HUES64 (cell line): ENCODE results near the gene MED28.

ENCODE experiments used
- H3K27ac ChIP-seq: 2 replicates; pipeline ENCODE4 v1.7.0; 2013; ENCODE audit warnings: low read depth, low read length, inconsistent platforms
- H3K27me3 ChIP-seq: 2 replicates; pipeline ENCODE4 v1.6.1; 2013; ENCODE audit warnings: mild to moderate bottlenecking, low read length; ENCODE audit not compliant: insufficient read depth
- H3K36me3 ChIP-seq: 2 replicates; pipeline ENCODE4 v1.6.1; 2013; ENCODE audit warnings: mild to moderate bottlenecking, low read length; ENCODE audit not compliant: insufficient read depth
- H3K4me1 ChIP-seq: 2 replicates; pipeline ENCODE4 v1.6.1; 2013; ENCODE audit warnings: mild to moderate bottlenecking, low read length, moderate library complexity; ENCODE audit not compliant: insufficient read depth
- H3K4me3 ChIP-seq: 2 replicates; pipeline ENCODE4 v1.5.1; 2013; ENCODE audit warnings: mild to moderate bottlenecking, low read length, moderate library complexity
- H3K9ac ChIP-seq: 2 replicates; pipeline ENCODE4 v1.6.1; 2013; ENCODE audit warnings: mild to moderate bottlenecking, low read depth, low read length
- H3K9me3 ChIP-seq: 2 replicates; pipeline ENCODE4 v1.6.1; 2013; ENCODE audit warnings: low read depth, low read length; ENCODE audit not compliant: insufficient read depth
- WGBS: fragments of 150-250, 120-280 bp; methylation state at CpG from one replicate; pipeline ENCODE4 v1.1.7; 2013; ENCODE audit warnings: missing lambda C conversion rate; 5-methylcytosine and 5-hydroxymethylcytosine counted together

The MED28 gene

GRCh38 chr4:17667653-17668201 is 53.3 kb downstream of the MED28 start:
- Histone ChIP-seq H3K4me1 (no peaks in the 10 kb centered on the region), H3K9me3 (no peaks in the 10 kb centered on the region), H3K36me3 (no peaks in the 10 kb centered on the region), H3K4me3 (no peak overlapping the region), H3K27me3 (no peaks in the 10 kb centered on the region), H3K27ac (no peak overlapping the region), H3K9ac (no peak overlapping the region)
- 92% methylated on average over 3 of the region's 3 CpGs for WGBS

DNA sequence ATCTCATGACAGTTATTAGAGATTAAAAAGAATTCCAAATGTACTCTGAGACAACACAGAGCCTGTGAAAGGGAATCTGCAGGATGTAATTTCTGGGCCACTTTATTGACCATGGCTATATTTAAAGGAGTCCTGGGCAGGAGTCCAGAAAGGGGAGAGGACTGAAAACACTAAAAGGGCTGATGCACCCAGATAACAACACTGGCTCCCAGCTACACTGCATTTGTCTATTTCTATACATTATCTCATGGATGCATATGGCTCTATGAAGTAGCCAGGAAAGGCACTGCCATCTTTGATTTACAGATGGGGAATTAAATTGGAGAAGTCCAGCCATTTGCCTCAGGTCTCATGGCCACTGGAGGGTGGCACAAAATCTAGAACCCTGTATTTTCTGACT is 56.0 kb downstream of the MED28 start:
- no peaks in the 10 kb centered on the region for H3K4me1 ChIP-seq
- no peaks in the 10 kb centered on the region for H3K27me3 ChIP-seq
- no peak overlapping the region for H3K27ac ChIP-seq
- H3K9ac ChIP-seq: no peak overlapping the region
- no peaks in the 10 kb centered on the region for H3K36me3 ChIP-seq
- no peaks in the 10 kb centered on the region for H3K9me3 ChIP-seq
- H3K4me3 ChIP-seq: no peak overlapping the region

DNA sequence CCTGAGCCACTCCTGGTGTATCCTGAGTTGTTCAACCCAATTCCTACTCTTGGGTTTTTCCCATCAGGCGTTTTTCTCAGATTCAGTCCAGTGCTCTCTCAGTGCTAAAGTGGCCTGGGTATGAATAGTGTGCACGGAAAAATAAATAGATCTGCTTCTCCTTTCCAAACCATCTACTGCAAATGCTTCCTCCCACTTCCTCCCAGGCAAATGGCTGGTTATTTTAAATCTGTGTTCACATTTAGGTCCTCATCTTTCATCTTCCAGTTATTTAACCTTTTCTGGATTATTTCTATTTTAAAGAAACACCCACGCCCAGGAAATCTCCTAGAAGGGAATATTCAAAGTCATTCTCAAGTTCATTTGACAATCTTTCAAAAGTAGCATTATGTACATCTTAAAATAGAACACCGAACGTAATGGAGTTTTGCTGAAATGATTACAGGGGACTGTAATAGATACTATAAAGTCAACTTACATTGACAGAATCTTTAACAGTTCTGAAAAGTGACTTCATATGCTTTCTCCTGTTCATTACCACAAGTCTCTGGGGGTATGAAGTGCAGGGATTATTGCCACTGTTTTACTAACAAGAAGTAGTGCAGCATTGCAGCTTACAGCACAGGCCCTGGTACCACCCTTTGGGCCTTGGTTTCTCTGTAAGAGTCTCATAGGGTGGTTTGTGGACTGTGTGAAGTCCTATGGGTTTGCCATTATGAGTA is 66.3 kb downstream of the MED28 start:
- Histone ChIP-seq H3K4me3 (no peak overlapping the region), H3K9ac (no peak overlapping the region), H3K4me1 (no peaks in the 10 kb centered on the region), H3K27me3 (no peaks in the 10 kb centered on the region), H3K27ac (no peak overlapping the region), H3K9me3 (no peaks in the 10 kb centered on the region), H3K36me3 (no peaks in the 10 kb centered on the region)
- 84% methylated on average over 3 of the region's 5 CpGs for WGBS

DNA sequence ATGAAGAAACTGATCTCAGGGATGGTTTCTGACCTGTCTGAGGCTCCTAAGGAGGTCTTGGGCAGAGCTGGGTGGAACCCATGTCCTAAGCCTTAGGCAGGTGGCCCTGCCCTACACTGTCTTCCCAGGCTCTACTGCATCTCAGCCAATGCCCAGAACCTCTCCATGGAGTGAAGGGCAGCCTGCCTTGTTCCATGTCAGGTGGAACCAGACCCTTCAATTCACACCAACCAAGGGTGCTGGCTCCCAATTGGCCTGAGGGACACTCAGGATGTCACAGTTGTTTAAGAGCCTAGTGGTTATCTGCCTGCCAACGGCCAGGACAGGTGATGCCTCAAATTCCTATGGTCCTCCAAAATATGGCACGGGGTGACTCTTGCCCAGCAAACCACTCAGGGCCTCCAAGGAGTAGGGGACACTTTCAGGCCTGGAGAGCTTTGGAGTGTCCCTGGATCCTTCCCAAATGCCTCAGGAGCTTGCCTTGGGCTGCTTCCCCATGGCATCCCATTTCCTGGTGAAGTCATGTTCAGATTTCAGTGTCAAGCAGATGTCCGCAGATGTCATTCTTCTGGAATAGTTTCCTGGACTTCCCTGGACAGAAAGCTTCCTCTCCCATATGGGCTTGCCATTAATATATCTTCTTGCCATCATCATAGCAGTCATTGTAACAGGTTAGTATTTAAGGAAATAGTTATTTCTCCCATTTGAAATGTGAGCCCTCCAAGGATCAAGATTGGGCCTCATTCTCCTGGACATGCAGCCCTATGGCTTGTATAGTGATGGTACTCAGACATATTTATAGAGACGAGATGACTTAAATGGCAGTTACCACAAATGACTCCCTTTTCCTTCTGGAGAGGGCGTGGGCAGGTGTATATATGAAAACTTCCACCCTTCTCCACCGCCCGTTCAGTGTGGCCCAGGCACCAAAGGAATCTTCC is 67.1 kb downstream of the MED28 start:
- H3K36me3 ChIP-seq: no peaks in the 10 kb centered on the region
- no peaks in the 10 kb centered on the region for H3K4me1 ChIP-seq
- no peaks in the 10 kb centered on the region for H3K9me3 ChIP-seq
- no peak overlapping the region for H3K4me3 ChIP-seq
- H3K27me3 ChIP-seq: no peaks in the 10 kb centered on the region
- 77% methylated on average over 7 of the region's 7 CpGs for WGBS
- no peak overlapping the region for H3K9ac ChIP-seq
- no peak overlapping the region for H3K27ac ChIP-seq

GRCh38 chr4:17682222-17682566 is 67.8 kb downstream of the MED28 start:
- Histone ChIP-seq H3K9me3 (no peaks in the 10 kb centered on the region), H3K9ac (no peak overlapping the region), H3K27me3 (no peaks in the 10 kb centered on the region), H3K4me3 (no peak overlapping the region), H3K4me1 (no peaks in the 10 kb centered on the region), H3K27ac (no peak overlapping the region), H3K36me3 (no peaks in the 10 kb centered on the region)
- 90% methylated on average over 2 of the region's 2 CpGs for WGBS
